GM13977 (cell line): Measurements from ENCODE around the gene ALDH1L1.

Source experiments
- DNase-seq: peaks from one replicate; pipeline ENCODE4 v3.0.0; 2012; ENCODE audit warnings: low spot score
- CTCF ChIP-seq: IDR thresholded peaks from 2 replicates; pipeline ENCODE4 v1.5.1; 2012; ENCODE audit warnings: mild to moderate bottlenecking, control low read depth; ENCODE audit not compliant: insufficient read depth; ENCODE audit errors: extremely low read depth, missing control alignments
- in situ Hi-C: fragments of 300-500 bp; cut with MboI; formaldehyde crosslinking; loops from one replicate; pipeline ENCODE4 v1.12.0; 2022; ENCODE audit warnings: low sequenced_read_pairs, low pct_unique_long_range_greater_than_20kb, mixed read lengths, inconsistent platforms; ENCODE audit not compliant: unreplicated experiment

ALDH1L1 gene

DNA sequence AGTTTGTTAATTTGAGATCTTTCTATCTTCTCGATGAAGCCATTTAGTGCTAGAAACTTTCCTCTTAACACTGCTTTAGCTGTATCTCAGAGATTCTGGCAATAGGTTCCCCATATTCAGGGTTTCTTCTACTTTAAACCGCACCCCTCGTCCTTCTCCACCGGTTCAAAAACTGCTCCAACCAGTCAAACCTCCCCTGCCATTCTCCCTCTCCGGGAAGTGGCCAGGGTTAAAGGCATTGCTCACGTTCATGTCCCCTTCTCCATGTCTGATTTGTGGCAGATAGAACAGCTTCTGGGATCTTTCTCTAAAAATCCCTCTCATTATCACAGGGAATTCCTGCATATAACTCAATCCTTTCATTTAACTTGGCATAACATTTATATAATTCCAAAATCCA is 14.4 kb downstream of the ALDH1L1 start:
- no peak for TF ChIP-seq CTCF
- in situ Hi-C loops, result no loop called here
- DNase-seq, result no peak

DNA sequence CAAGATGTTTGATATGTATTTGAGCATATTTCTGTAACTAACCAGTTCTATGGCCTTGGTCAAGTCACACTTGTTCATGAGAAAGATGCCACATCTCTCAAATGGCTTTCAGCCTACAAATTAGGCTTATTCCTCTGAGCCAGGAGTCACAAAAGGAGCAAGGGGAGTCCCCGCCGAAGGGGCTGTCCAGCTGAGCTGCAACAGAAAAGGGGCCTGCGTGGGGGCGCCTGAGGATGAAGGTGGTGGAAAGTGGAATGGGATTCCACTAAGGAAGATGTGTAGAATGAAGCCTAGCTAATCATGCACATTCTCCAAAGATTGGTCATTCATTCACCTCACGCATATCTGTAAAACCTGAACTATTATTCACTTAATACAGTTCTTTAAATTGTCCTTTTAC is 19.1 kb downstream of the ALDH1L1 start:
- in situ Hi-C loops, result no loop called here
- DNase-seq, result no peak
- TF ChIP-seq CTCF, result no peak

DNA sequence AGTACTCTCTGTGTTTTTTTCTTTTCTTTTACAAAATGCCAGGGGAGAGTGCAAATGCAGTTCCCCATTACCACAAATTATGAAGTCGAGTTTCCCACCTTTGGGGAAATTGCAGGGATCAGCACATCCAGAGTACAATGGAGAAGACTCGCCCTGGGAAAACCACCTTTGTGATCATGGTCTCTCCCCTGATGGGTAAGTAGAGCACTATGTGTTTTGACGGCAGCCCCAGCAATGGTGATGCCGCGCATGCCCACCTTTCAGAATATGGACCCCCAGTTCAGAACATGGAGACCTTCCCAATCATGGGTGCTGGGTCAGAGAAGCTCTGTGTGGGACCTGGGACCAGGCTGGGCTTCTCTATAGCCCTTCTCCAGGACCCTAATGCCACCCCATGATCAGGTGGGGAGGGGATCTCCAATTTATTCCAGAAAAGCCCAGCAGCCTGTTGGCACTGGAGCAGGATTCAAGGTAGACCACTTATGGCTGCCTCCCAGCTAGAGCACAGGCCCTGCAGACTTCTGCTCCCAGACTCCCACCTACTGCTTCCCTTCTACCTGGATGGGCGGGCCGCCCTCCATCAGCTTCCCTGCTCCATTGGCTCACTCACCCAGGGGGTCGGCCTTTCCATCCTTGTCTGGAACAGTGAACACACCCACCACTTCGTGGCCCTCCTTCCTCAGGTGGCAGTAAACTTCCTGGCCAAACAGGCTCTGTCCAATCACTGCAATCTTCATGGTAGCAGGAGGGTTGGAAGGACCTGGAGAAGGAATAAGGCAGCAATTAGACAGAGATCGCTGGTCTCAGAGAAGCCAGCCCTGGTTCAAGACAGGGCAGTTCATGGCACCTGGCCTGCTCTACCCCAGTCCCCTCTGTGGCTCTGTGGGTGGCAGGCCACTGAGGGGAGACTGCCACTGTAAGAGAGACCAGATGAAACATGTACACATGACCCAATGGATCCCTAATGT is 19.9 kb downstream of the ALDH1L1 start:
- in situ Hi-C loops, result no loop called here
- no peak for TF ChIP-seq CTCF
- no peak for DNase-seq

DNA sequence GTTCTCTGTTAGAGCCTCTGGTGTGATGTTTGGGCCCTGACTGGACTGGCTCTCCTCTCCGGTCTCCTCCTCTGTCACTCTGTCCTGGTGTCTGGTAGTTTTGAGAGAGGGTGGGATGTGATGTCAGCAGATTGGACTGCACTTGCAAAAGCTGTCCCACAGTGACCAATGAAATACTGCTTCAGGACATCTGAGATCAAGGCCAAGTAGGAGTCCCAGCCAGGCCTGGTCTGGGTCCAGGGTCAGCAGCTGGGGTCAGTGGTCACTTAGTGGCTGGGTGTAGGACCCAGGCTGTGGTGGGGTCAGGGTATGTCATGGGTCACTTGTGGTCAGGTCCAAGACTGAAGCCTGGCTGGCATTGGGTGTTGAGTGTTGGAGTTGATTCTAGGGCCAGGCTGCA is 20.9 kb downstream of the ALDH1L1 start:
- no peak for TF ChIP-seq CTCF
- no peak for DNase-seq
- in situ Hi-C loops, result no loop called here

- in situ Hi-C loops, result no loop called here
- DNase-seq, result no peak
- no peak for TF ChIP-seq CTCF
Observed at GRCh38 chr3:126158912-126159454, 21.4 kb downstream of the ALDH1L1 start.

- no peak for TF ChIP-seq CTCF
- in situ Hi-C loops, result no loop called here
- no peak for DNase-seq
Observed at GRCh38 chr3:126158016-126158911, 22.1 kb downstream of the ALDH1L1 start.
